ENCODE measurements around the gene N4BP2.

GRCh38 chr4:40020221-40020620, 36.4 kb upstream of the N4BP2 start:
- TF ChIP-seq KDM1A (IDR thresholded peaks at IDR 0.05; ENCODE audit: borderline replicate concordance, low read length) (no peak), CTCF (IDR thresholded peaks at IDR 0.05; ENCODE audit: control extremely low read depth in 1 of 3, insufficient read depth in 1 of 3, low read depth in 1 of 3, low read length in 3 of 3) (no peak), POLR2AphosphoS5 (IDR thresholded peaks at IDR 0.05; ENCODE audit: low read depth, low read length) (no peak), ZNF274 (IDR thresholded peaks at IDR 0.05; ENCODE audit: borderline replicate concordance, extremely low read depth, low read length) (no peak), TAF7 (optimal IDR thresholded peaks at IDR 0.05; ENCODE audit: borderline replicate concordance, low read depth, low read length) (no peak), GTF2F1 (IDR thresholded peaks at IDR 0.05; ENCODE audit: borderline replicate concordance, low read depth, low read length) (no peak), POLR2A (IDR thresholded peaks at IDR 0.05; ENCODE audit: control extremely low read depth in 1 of 2, low read depth in 2 of 2, low read length in 2 of 2) (no peak), JUND (IDR thresholded peaks at IDR 0.05; ENCODE audit: low read length) (no peak), NANOG (IDR thresholded peaks at IDR 0.05; ENCODE audit: insufficient read depth, low read depth, low read length, poor library complexity, severe bottlenecking) (no peak)
